HG02623 (cell line): ENCODE data around the gene TBRG1.
A peak's percentile ranks its signal among the peaks of the same experiment; 100 is the strongest.

Experiments
- ATAC-seq: cut with Tn5 transposase; IDR thresholded peaks from one replicate; pipeline ENCODE4 v1.9.1; 2021; ENCODE audit warnings: moderate library complexity; ENCODE audit not compliant: unreplicated experiment

The TBRG1 gene

GRCh38 chr11:124612567-124613246 lies 10.0 kb upstream of the TBRG1 start:
- no peak for ATAC-seq

GRCh38 chr11:124618863-124619262 lies 3.8 kb upstream of the TBRG1 start:
- no peak for ATAC-seq

GRCh38 chr11:124623861-124624525 lies 1.3 kb downstream of the TBRG1 start:
- ATAC-seq: no peak

- no peak for ATAC-seq
Observed at GRCh38 chr11:124625504-124626168, 3.0 kb downstream of the TBRG1 start.

- no peak for ATAC-seq
Observed at GRCh38 chr11:124627546-124627945, 4.9 kb downstream of the TBRG1 start.

GRCh38 chr11:124629961-124630360 lies 7.3 kb downstream of the TBRG1 start:
- no peak for ATAC-seq

GRCh38 chr11:124633355-124633754 lies 10.7 kb downstream of the TBRG1 start:
- no peak for ATAC-seq

GRCh38 chr11:124635932-124636331 lies 13.3 kb downstream of the TBRG1 start:
- no peak for ATAC-seq

GRCh38 chr11:124638500-124638899 lies 15.8 kb downstream of the TBRG1 start:
- ATAC-seq: no peak

- ATAC-seq: no peak
Observed at GRCh38 chr11:124639186-124639585, 16.5 kb downstream of the TBRG1 start.

GRCh38 chr11:124640666-124641065 lies 18.0 kb downstream of the TBRG1 start:
- ATAC-seq: no peak

- no peak for ATAC-seq
Observed at GRCh38 chr11:124642628-124643027, 20.0 kb downstream of the TBRG1 start.

- no peak for ATAC-seq
Observed at GRCh38 chr11:124643042-124643604, 20.5 kb downstream of the TBRG1 start.

GRCh38 chr11:124643605-124644425 lies 21.2 kb downstream of the TBRG1 start:
- no peak for ATAC-seq

- ATAC-seq: no peak
Observed at GRCh38 chr11:124644426-124645280, 22.0 kb downstream of the TBRG1 start.

- peak; percentile 56 for ATAC-seq
Observed at GRCh38 chr11:124646148-124646547, 23.5 kb downstream of the TBRG1 start.

GRCh38 chr11:124648610-124649009 lies 25.9 kb downstream of the TBRG1 start:
- no peak for ATAC-seq

GRCh38 chr11:124656774-124657630 lies 34.3 kb downstream of the TBRG1 start:
- no peak for ATAC-seq

GRCh38 chr11:124657904-124658303 lies 35.2 kb downstream of the TBRG1 start:
- ATAC-seq: no peak
